GM12878 (cell line): ENCODE measurements around the gene KRT81. TPM values are rescaled to one million over a fixed set of nuclear protein-coding genes. Genes with fewer than 3 reads are reported as not detected.

Experiments
- ATAC-seq: fragments of 200-7000 bp; cut with Tn5 transposase; 3 replicates; pipeline ENCODE4 v1.9.1; 2020; ENCODE audit warnings: mild to moderate bottlenecking, moderate library complexity
- BruUV-seq: library from RNA; stranded (reverse); fragments of 400-500 nt; replicated peaks from 2 replicates; lab custom pipeline; 2021; lab: Mats Ljungman, UMichigan
- CTCF ChIA-PET: fragments of 300-600 bp; sonication (Branson Sonifier 250); formaldehyde crosslinking; extraction: SDS; loops from one replicate; lab custom pipeline; 2021; ENCODE audit warnings: inconsistent platforms; lab: Yijun Ruan, JAX
- POLR2A ChIA-PET: fragments of 350-600 bp; formaldehyde crosslinking; extraction: SDS; loops from one replicate; lab custom pipeline; 2021; ENCODE audit warnings: inconsistent platforms; lab: Charles Lee
- RAD21 ChIA-PET: fragments of 300-600 bp; sonication (Branson Sonifier 250); formaldehyde crosslinking; loops from one replicate; lab custom pipeline; 2023; ENCODE audit warnings: antibody characterized with exemption; ENCODE audit not compliant: unreplicated experiment; lab: Charles Lee
- SMC1A ChIA-PET: fragments of 300-600 bp; sonication (Branson Sonifier 250); formaldehyde crosslinking; loops from one replicate; lab custom pipeline; 2023; ENCODE audit not compliant: unreplicated experiment, uncharacterized antibody; lab: Charles Lee
- DNase-seq: peaks from one replicate; pipeline ENCODE4 v3.0.0-alpha.2; 2011; ENCODE audit warnings: low read depth, low spot score
- FAIRE-seq: peaks from 3 replicates; lab custom pipeline; 2011; peaks lifted over from hg19 to GRCh38; lab: Jason Lieb, UNC
- H2AFZ ChIP-seq: 2 replicates; pipeline ENCODE4 v1.6.0; 2011; ENCODE audit warnings: low read depth, low read length, control low read depth; ENCODE audit not compliant: control insufficient read depth
- H3K27ac ChIP-seq: 2 replicates; pipeline ENCODE4 v1.5.1; 2011; ENCODE audit warnings: control low read depth; ENCODE audit not compliant: control insufficient read depth, insufficient read depth
- H3K27me3 ChIP-seq, 2 experiments: replicated peaks in 1 of 2; 2 replicates each; pipeline versions ENCODE4 v1.6.0 to v1.6.1; 2011; ENCODE audit warnings: low read length in 1 of 2; ENCODE audit not compliant: control insufficient read depth in 2 of 2, insufficient read depth in 2 of 2
- H3K36me3 ChIP-seq, 2 experiments: 2 replicates each; pipeline ENCODE4 v1.5.1; 2011; ENCODE audit warnings: low read length in 1 of 2; ENCODE audit not compliant: control insufficient read depth in 2 of 2, insufficient read depth in 2 of 2
- H3K4me1 ChIP-seq: 2 replicates; pipeline ENCODE4 v1.6.1; 2011; ENCODE audit warnings: mild to moderate bottlenecking, low read length, moderate library complexity, mixed read lengths; ENCODE audit not compliant: control insufficient read depth, insufficient read depth
- H3K4me2 ChIP-seq: 2 replicates; pipeline ENCODE4 v1.6.0; 2011; ENCODE audit warnings: control low read depth; ENCODE audit not compliant: control insufficient read depth, insufficient read depth
- H3K4me3 ChIP-seq: fragments of 200-600 bp; sonication (generic); 2 replicates; pipeline ENCODE4 v1.5.1; 2016
- H3K79me2 ChIP-seq: 2 replicates; pipeline ENCODE4 v1.6.0; 2011; ENCODE audit warnings: low read length; ENCODE audit not compliant: control insufficient read depth, insufficient read depth
- H3K9ac ChIP-seq: 2 replicates; pipeline ENCODE4 v1.8.0; 2011; ENCODE audit warnings: low read length, control low read depth, mixed read lengths; ENCODE audit not compliant: control insufficient read depth, insufficient read depth
- H3K9me3 ChIP-seq: replicated peaks from 3 replicates; pipeline ENCODE4 v1.5.1; 2011; ENCODE audit warnings: mild to moderate bottlenecking, low read length; ENCODE audit not compliant: control insufficient read depth, insufficient read depth
- H4K20me1 ChIP-seq: 2 replicates; pipeline ENCODE4 v1.6.0; 2011; ENCODE audit not compliant: control insufficient read depth, insufficient read depth
- BCL3 ChIP-seq: IDR thresholded peaks from 2 replicates; pipeline ENCODE4 v1.6.1; 2011; ENCODE audit warnings: borderline replicate concordance, low read depth, mild to moderate bottlenecking, moderate library complexity, low read length; ENCODE audit not compliant: insufficient read depth, poor library complexity, severe bottlenecking
- FOXK2 ChIP-seq: fragments of 450-650 bp; IDR thresholded peaks from 2 replicates; pipeline ENCODE4 v1.6.1; 2017; ENCODE audit warnings: mild to moderate bottlenecking, moderate library complexity
- GABPA ChIP-seq: IDR thresholded peaks from 2 replicates; pipeline ENCODE4 v1.6.1; 2014; ENCODE audit warnings: antibody characterized with exemption, low read depth, mild to moderate bottlenecking, inconsistent platforms
- HDAC2 ChIP-seq: fragments of 200-600 bp; sonication (generic); IDR thresholded peaks from 2 replicates; pipeline ENCODE4 v1.6.1; 2017
- HDAC6 ChIP-seq: fragments of 200-600 bp; sonication (generic); IDR thresholded peaks from one replicate; pipeline ENCODE4 v1.8.0; 2017; ENCODE audit warnings: antibody characterized with exemption; ENCODE audit not compliant: unreplicated experiment
- JUNB ChIP-seq: IDR thresholded peaks from 2 replicates; pipeline ENCODE4 v1.6.1; 2016; ENCODE audit warnings: antibody characterized with exemption, mild to moderate bottlenecking
- KLF5 ChIP-seq: fragments of 450-650 bp; IDR thresholded peaks from 2 replicates; pipeline ENCODE4 v1.6.1; 2014; ENCODE audit warnings: mild to moderate bottlenecking; ENCODE audit not compliant: partially characterized antibody
- NR2F1 ChIP-seq: fragments of 450-650 bp; conservative IDR thresholded peaks from 2 replicates; pipeline ENCODE4 v1.6.1; 2017; ENCODE audit warnings: mild to moderate bottlenecking
- PBX3 ChIP-seq: IDR thresholded peaks from 2 replicates; pipeline ENCODE4 v1.6.1; 2011; ENCODE audit warnings: mild to moderate bottlenecking, low read depth, low read length, moderate library complexity; ENCODE audit not compliant: insufficient replicate concordance
- PKNOX1 ChIP-seq: fragments of 450-650 bp; IDR thresholded peaks from 2 replicates; pipeline ENCODE4 v1.6.1; 2016; ENCODE audit warnings: mild to moderate bottlenecking
- POLR2AphosphoS5 ChIP-seq: IDR thresholded peaks from 2 replicates; pipeline ENCODE4 v1.6.1; 2011; ENCODE audit warnings: mild to moderate bottlenecking, low read length, inconsistent platforms
- RB1 ChIP-seq: fragments of 450-650 bp; formaldehyde crosslinking; IDR thresholded peaks from 2 replicates; pipeline ENCODE4 v1.6.1; 2017; ENCODE audit warnings: mild to moderate bottlenecking, borderline replicate concordance
- SIN3A ChIP-seq: IDR thresholded peaks from 2 replicates; pipeline ENCODE4 v1.6.1; 2012; ENCODE audit warnings: low read depth, low read length, improper control_type of control experiment
- SMC3 ChIP-seq: IDR thresholded peaks from 2 replicates; pipeline ENCODE4 v1.6.1; 2011; ENCODE audit warnings: low read length, improper control_type of control experiment, borderline replicate concordance
- SREBF1 ChIP-seq: IDR thresholded peaks from 2 replicates; pipeline ENCODE4 v1.6.1; 2012; ENCODE audit warnings: mild to moderate bottlenecking, low read length
- TCF7 ChIP-seq: IDR thresholded peaks from 2 replicates; pipeline ENCODE4 v1.6.1; 2014; ENCODE audit warnings: antibody characterized with exemption, borderline replicate concordance
- YY1 ChIP-seq: IDR thresholded peaks from 2 replicates; pipeline ENCODE4 v1.6.1; 2011; ENCODE audit warnings: low read depth, mild to moderate bottlenecking, low read length
- ZBTB33 ChIP-seq: fragments of 450-650 bp; IDR thresholded peaks from 2 replicates; pipeline ENCODE4 v1.6.1; 2017; ENCODE audit warnings: mild to moderate bottlenecking
- ZNF217 ChIP-seq: fragments of 450-650 bp; IDR thresholded peaks from 2 replicates; pipeline ENCODE4 v1.6.1; 2017; ENCODE audit warnings: antibody characterized with exemption, mild to moderate bottlenecking
- WGBS: methylation state at CpG from one replicate; pipeline ENCODE4 v1.1.6; 2016; ENCODE audit warnings: low lambda C conversion rate; ENCODE audit not compliant: insufficient replicate concordance, insufficient coverage; ENCODE audit errors: missing lambda C conversion rate; 5-methylcytosine and 5-hydroxymethylcytosine counted together
- in situ Hi-C: fragments of 300-500 bp; cut with MboI; formaldehyde crosslinking; loops from 9 replicates; pipeline ENCODE4 v1.14.3; 2018; ENCODE audit warnings: mixed read lengths
- intact Hi-C: fragments of 100-400 bp; cut with micrococcal nuclease; formaldehyde crosslinking; loops from one replicate; pipeline ENCODE4 v1.14.2; 2022; ENCODE audit not compliant: unreplicated experiment
- polyA plus RNA-seq, 11 experiments: library from polyadenylated mRNA; depleted of rRNA in 4 of 11; unstranded in 6 of 11; stranded (reverse) in 5 of 11; fragments of >200 nt; fragmentation: Nextera tagmentation in 4 of 11; fragmentation: Illumina TruSeq in 1 of 11; extraction: Ambion mirVana in 4 of 11; extraction: Trizol in 1 of 11; gene quantifications; 1 replicate in 1 of 11; 2 replicates in 10 of 11; pipeline versions ENCODE4 v1.2.1 to v1.2.3, GENCODE V29; 2011 to 2016; ENCODE audit warnings: inconsistent platforms in 2 of 11, missing spikeins in 2 of 11, low read depth in 1 of 11
- total RNA-seq, 4 experiments: library from RNA; depleted of rRNA in 3 of 4; stranded (reverse); fragments of >200 nt in 3 of 4; fragmentation: Illumina TruSeq in 1 of 4; extraction: Trizol in 1 of 4; gene quantifications; 2 replicates each; pipeline versions ENCODE4 v1.2.1 to v1.2.3, GENCODE V29; 2013 to 2021

Gene KRT81
- total and polyA plus RNA-seq, 10 of the 15 experiments (the other 5 are each of a cell fraction or from before 2014, with no cell fraction given) = 0.05 to 0.15 TPM; not detected in 8

GRCh38 chr12:52306731-52307130 lies 15.4 kb upstream of the KRT81 start:
- Histone ChIP-seq H3K4me2 (no peak overlapping the region), H3K9ac (no peak overlapping the region), H2AFZ (no peak overlapping the region), H3K9me3 (no peaks in the 10 kb centered on the region), H4K20me1 (no peaks in the 10 kb centered on the region), H3K27me3 (peaks cover 9 to 13% of the 10 kb centered on the region in 2 experiments; a peak in 2 of 4 replicates), H3K36me3 (no peaks in the 10 kb centered on the region), H3K4me3 (no peak overlapping the region), H3K4me1 (peaks cover 9% of the 10 kb centered on the region), H3K27ac (no peak overlapping the region), H3K79me2 (no peaks in the 10 kb centered on the region)
- ATAC-seq (no peak), DNase-seq (no peak), FAIRE-seq (no peak)
- 69% methylated on average over 2 of the region's 2 CpGs for WGBS
- intact Hi-C loops (no loop called here), in situ Hi-C loops (no loop called here)
- RAD21 ChIA-PET = interaction anchor here (0.7 kb wide), 1 partner anchor 150 kb away, joined by 3 read pairs; no protein-coding TSS in a partner anchor
- SMC1A ChIA-PET = interaction anchor here (1.0 kb wide), 1 partner anchor 20 kb away, joined by 3 read pairs; no protein-coding TSS in a partner anchor
- POLR2A ChIA-PET = no interaction called here
- CTCF ChIA-PET = interaction anchor here (0.6 to 2.3 kb wide), 9 partner anchors 20 to 86 kb away, joined by 3 to 10 read pairs (median 4); no protein-coding TSS in a partner anchor
- BruUV-seq = no TSS peak
- TF ChIP-seq ZBTB33 (no peak), ZNF217 (no peak), HDAC2 (no peak), GABPA (no peak), PBX3 (no peak), SIN3A (no peak), BCL3 (no peak), SMC3 (no peak), NR2F1 (no peak), PKNOX1 (no peak), YY1 (no peak), RB1 (no peak), FOXK2 (no peak), SREBF1 (no peak), JUNB (no peak), KLF5 (no peak), TCF7 (no peak), POLR2AphosphoS5 (no peak), HDAC6 (no peak)
